ENCODE measurements around the gene ATP1A4.

The ATP1A4 gene

GRCh38 chr1:160144921-160145320, 6.5 kb upstream of the ATP1A4 start:
- DNase-seq (ENCODE audit: low read depth) = no peak

- no peak for DNase-seq (ENCODE audit: low read depth)
These were observed 5.3 kb upstream of the ATP1A4 start for GRCh38 chr1:160146107-160146506.

GRCh38 chr1:160148121-160148520, 3.3 kb upstream of the ATP1A4 start:
- no peak for DNase-seq (ENCODE audit: low read depth)

DNA sequence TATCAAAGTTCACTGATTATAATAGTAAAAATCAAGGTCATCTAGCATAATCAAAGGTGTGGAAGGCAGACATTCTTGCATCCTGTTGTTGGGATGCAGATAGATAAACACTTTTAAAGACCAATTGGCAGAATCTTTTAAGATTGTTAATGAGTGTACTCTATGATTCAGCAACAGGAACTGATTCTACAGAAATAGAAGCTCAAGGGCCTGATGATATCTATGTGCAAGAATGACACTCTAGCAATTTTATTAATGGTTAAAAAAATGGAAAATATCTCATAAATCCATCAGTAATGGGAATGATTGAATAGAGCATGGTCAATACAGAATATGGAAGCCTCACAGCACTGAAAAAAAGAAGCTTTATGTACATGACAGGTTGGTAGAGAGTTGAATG, 2.2 kb upstream of the ATP1A4 start:
- no peak for DNase-seq (ENCODE audit: low read depth)

DNA sequence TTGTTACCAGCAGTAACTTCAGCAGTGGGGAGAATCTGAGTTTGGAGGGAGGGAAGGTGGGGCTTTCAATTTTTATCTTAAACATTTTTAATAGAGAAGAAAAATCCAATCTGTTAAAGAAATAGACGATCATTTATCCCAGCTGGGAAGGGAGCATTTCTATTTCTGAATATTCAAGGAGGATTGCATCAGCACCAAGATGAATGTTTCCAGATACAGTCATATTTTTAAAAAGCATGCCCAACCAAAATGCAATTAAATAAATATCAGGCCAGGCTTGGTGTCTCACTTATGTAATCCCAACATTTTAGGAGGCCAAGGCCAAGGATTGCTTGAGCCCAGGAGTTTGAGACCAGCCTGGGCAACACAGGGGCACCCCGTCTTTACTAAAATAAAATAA, 1.7 kb upstream of the ATP1A4 start:
- no peak for DNase-seq (ENCODE audit: low read depth)

DNA sequence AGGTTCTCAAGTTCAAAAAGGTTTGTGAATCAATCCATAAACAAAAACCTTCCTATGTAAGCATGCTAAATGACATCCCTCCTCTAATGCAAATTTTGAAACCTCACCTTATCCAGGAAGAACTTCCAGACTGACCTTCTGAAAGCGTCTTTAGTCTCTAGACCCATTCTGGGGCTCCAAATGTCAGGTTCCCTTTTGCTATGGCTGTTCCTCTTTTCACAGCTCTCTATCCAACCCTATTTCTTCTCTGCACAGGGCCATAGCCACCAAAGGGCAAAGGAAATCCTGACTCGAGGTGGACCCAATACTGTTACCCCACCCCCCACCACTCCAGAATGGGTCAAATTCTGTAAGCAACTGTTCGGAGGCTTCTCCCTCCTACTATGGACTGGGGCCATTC, 3.4 kb downstream of the ATP1A4 start:
- no peak for DNase-seq (ENCODE audit: low read depth)

GRCh38 chr1:160156361-160156760, 5.0 kb downstream of the ATP1A4 start:
- DNase-seq (ENCODE audit: low read depth) = no peak

- no peak for DNase-seq (ENCODE audit: low read depth)
These were observed 5.8 kb downstream of the ATP1A4 start for GRCh38 chr1:160157174-160157573.

DNA sequence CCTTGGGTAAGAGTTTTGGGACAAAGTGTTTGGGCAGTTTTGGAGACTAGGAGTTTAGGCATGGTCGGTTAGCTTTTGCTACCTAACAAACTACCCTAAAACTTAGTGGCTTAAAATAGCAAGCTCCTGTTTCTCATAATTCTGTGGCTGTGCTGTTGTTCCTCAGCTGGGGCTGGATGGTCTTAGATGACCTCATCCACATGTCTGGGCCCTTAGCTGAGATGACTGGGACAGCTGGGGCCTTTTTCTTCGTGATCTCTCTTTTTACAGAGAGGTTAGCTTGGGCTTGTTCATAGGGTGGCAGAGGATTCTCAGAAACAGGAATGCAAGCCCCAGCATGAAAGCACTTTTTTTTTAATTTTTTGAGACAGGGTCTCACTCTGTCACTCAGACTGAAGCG, 6.6 kb downstream of the ATP1A4 start:
- DNase-seq (ENCODE audit: low read depth) = no peak

DNA sequence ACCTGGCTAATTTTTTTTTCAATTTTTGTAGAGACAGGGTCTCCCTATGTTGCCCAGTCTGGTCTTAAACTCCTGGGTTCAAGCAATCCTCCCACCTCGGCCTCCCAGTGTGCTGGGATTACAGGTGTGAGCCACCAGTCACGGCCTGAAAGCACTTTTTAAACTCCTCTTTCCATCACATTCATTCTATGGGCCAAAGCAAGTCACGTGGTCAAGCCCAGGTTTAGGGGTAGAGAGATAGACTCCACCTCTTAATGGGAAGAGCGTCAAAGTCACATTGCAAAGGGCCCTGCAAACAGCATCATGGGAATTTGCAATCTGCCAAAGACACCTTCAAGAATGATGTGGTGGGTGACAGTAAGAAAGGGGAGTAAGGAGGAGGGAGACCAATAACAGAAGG, 7.1 kb downstream of the ATP1A4 start:
- DNase-seq (ENCODE audit: low read depth) = no peak

- DNase-seq (ENCODE audit: low read depth) = no peak
These were observed 8.4 kb downstream of the ATP1A4 start for GRCh38 chr1:160159846-160160245.

- no peak for DNase-seq (ENCODE audit: low read depth)
These were observed 10.7 kb downstream of the ATP1A4 start for GRCh38 chr1:160161965-160162705.

DNA sequence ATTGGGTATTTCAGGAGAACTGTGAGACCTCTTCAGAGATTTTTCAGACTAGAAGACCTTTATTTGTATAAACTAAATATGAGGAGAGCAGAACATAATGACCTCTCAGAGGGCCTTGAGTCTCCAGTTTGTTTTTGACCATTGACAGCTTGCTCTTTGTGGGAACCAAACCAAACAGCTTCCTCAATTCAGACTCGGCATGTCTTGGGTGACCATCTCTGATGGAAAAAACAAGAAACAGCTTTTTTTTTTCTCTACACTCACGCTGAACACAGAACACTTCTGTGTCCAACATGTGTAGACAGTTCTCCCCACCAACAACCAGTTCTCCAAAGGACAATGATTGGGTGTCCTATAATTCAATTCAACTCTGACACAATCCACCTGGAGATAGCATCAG, 11.5 kb downstream of the ATP1A4 start:
- DNase-seq (ENCODE audit: low read depth) = no peak

DNA sequence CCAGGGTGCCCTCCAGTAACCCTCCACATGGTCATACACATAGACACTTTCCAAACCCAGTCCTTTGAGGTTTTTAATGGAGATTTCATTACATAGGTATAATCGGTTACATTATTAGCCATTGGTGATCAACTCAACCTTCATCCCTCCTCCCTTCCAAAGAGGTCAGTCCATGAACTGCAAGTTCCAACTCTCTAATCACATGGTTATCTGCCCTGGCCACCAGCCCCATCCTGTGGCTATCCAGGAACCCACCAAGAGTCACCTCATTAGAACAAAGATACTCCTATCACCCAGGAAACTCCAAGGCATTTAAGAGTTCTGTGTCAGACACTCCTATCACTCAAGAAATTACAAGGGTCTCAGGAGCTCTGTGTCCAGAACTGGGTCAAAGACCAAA, 12.2 kb downstream of the ATP1A4 start:
- DNase-seq (ENCODE audit: low read depth) = no peak

- DNase-seq (ENCODE audit: low read depth) = no peak
These were observed 12.7 kb downstream of the ATP1A4 start for GRCh38 chr1:160164121-160164520.

- no peak for DNase-seq (ENCODE audit: low read depth)
These were observed 14.9 kb downstream of the ATP1A4 start for GRCh38 chr1:160166166-160166868.

DNA sequence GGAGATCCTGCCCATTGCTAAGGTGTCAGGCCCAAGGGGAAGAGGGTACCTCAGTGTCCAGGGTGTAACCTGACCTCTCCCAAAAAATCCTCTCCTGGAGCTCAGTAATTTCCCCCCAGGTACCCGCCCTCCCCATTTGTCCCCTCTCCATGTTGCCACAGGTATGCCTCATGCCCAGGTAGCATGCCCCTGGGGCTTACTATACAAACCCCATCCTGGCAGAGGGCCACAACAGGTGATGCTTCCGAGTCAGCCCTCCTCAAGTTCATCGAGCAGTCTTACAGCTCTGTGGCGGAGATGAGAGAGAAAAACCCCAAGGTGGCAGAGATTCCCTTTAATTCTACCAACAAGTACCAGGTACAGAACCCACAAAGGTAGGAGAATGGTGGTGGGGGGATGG, 15.7 kb downstream of the ATP1A4 start:
- DNase-seq (ENCODE audit: low read depth) = no peak

GRCh38 chr1:160167580-160167979, 16.2 kb downstream of the ATP1A4 start:
- no peak for DNase-seq (ENCODE audit: low read depth)

GRCh38 chr1:160168016-160168415, 16.6 kb downstream of the ATP1A4 start:
- DNase-seq (ENCODE audit: low read depth) = no peak

- DNase-seq (ENCODE audit: low read depth) = no peak
These were observed 17.4 kb downstream of the ATP1A4 start for GRCh38 chr1:160168609-160169369.

DNA sequence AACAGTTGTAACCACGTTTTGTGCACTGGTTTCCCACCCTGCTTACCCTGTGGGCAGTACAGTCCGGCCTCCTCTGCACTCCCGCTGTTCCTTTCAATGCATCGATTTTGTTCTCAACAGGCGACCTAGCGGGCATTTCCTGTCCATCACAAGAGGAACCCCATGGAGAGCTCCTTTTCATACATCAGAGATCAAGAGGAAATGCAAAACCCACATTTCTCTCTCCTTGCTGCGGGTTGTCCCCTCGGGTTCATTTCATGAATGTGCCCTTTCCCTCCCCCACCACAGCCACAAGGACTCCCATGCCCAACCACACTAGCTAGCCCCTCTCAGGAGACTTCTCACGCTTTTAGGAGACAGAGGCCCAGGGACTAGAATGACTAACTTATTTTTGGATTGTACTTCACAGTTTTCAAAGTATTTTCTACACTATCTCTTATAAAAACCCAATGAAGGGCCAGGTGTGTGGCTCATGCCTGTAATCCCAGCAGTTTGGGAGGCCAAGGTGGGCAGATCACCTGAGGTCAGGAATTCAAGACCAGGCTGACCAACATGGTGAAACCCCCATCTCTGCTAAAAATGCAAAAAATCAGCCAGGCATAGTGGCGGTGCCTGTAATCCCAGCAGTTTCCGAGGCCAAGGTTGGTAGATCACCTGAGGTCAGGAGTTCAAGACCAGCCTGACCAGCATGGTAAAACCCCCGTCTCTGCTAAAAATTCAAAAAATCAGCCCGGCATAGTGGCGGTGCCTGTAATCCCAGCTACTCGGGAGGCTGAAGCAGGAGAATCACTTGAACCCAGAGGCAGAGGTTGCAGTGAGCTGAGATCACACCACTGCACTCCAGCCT, 18.4 kb downstream of the ATP1A4 start:
- DNase-seq (ENCODE audit: low read depth) = no peak

- no peak for DNase-seq (ENCODE audit: low read depth)
These were observed 20.0 kb downstream of the ATP1A4 start for GRCh38 chr1:160171354-160171753.
